Middle frontal gyrus (tissue), 1 donor: ENCODE measurements around the gene ANXA2.
"Not testable (repeated sequence)": the region's sequence is repeated elsewhere in the genome, so short reads cannot be mapped to it uniquely, and the experiment has no call there.

Experiments used
- DNase-seq: peaks from one replicate; pipeline ENCODE4 v3.0.0-alpha.2; 2015; ENCODE audit warnings: low spot score; ENCODE audit errors: extremely low spot score

ANXA2 gene

DNA sequence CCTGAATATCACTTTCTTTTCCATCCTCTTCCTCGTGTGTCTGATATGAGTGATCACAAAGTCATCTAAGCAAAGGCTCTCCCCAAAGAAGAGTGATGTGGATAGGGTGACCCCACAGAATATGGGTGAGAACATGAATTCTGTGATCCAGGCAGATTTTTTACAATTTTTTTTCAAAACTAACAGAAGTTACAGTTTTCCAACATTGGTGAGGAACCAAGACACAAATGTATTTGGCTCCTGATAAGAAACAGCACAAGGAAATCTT, 27.0 kb downstream of the ANXA2 start:
- DNase-seq: no peak

DNA sequence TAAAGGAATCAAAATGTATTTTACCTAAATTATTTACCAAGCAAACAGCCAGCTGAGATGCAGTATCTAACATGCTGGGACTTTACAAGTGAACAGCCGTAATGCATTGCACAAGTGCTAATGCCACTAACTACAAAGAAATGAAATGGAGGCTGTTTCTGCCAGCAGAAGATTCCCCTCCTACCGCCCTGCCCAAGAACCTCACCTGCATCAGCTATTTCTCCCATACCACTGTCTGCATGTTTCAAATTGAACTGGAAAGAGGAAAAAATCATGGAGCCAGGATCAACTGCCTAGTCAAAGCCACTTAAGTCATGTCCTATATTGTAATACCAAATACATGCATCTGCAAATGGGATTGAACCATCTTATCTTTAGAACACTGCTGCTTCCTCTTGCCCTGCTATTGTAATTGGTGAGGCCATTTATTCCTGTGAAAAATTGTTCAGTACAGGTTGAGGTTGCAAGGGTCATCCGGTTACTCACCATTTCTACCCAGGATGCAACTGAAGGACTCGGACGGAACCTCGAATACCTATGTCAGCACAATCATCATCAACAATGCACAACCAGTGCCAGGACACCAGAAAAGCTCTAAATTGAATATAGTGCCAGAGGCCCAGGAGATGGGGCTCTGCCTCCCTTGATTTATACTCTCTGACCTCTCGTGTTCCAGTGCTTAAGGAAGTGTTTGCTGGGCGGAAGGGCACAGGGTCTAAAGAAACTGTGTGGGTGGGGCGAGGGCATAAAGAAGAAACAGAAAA, 27.5 kb downstream of the ANXA2 start:
- no peak for DNase-seq

GRCh38 chr15:60369696-60370095, 28.1 kb downstream of the ANXA2 start:
- no peak for DNase-seq

GRCh38 chr15:60364612-60364924, 33.2 kb downstream of the ANXA2 start:
- no peak for DNase-seq

DNA sequence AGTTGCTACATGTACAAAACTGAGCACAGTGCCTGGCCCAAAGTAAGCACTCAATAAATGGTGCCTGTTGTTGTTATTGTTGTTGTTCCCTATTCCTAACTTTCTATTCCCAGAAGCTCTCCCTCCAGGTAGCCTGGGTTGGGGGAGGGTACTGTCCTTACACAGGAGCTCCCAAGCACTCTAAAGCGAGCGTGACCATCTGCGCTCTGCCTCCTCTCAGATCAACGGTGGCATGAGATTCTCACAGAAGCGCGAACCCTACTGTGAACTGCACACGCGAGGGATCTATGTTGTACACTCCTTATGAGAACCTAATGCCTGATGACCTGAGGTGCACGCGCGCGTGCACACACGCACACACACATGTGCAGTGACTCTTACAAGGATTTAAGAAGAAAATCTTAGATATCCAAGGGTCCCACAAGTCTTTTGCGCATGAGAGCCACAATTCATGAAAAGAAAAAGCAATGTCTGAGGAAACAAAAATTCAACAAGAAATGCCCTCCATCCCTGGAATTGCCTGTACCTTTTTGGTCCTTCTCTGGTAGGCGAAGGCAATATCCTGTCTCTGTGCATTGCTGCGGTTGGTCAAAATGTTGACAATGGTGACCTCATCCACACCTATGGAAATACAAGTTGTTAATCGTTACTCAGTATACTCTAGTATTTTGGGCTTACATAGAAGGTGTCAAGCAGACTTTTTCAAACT, 33.7 kb downstream of the ANXA2 start:
- DNase-seq: no peak

GRCh38 chr15:60363087-60363549, 34.7 kb downstream of the ANXA2 start:
- DNase-seq: no peak

DNA sequence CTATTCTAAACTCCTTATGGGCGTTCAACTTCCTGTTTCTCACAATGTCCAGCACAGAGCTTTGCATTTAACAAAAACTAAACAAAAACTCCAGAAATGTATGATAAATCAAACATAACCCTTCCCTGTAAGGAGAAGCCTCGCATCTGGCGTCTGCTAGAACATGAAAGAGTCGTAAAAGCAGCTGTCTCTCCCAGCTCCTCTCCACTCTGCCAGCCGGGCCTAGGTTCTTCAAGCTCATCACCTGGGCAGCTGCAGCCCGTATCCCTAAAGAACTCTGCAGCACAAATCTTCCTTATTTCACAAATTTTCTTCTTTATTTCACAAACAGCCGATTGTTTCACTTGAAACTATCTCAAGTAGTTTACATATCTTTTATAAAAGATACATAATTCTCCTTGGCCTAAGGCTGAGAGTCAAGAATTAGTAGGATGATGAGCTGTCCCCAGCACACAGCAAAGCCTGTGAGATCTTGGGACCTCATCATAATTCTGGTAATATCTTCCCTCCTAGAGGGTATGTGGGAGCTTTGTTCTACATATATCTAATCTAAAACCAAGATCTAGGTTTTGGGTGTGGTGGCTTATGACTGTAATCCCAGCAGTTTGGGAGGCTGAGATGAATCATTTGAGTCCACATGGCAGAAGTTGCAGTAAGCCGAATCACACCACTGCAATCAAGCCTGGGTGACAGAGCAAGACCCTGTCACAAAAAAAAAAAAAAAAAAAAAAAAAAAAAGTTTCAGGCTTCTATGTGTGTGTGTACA, 35.3 kb downstream of the ANXA2 start:
- no peak for DNase-seq

GRCh38 chr15:60359738-60360137, 38.0 kb downstream of the ANXA2 start:
- not testable (repeated sequence) for DNase-seq

GRCh38 chr15:60358935-60359682, 38.7 kb downstream of the ANXA2 start:
- no peak for DNase-seq

- DNase-seq: no peak
These were observed 41.0 kb downstream of the ANXA2 start for GRCh38 chr15:60356832-60357231.

DNA sequence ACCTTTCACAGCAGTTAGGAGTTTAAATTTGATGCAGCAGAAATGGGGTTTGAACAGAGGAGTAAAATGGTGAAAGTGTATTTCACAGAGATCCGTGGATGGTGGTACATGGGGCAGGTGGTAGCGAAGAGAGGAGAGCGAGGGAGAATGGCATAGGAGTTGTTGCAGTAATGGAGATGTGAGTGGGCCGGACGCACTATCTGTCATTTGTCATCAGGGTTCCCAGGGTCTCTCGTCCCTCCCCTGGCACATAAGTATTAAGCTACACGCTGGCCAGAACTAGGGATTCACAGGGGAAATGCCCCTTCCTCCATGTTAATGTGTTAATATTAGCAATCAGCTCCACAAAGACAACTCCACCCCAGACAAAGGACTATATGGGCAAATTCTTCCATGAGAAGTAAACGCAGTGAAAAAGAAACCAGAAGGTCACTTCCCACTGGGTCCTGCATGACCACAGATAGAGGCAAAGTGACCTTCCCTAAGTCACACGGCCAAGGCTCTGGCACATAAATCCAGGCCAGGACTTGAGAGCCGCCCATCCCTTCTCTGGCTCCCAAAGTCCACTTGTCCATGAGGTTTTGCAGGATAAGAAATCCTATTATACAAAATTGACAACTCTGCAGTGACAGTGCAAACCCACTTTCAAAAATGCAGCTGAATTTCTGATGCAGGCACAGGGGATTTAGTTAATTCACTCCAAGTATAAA, 42.5 kb downstream of the ANXA2 start:
- DNase-seq: no peak

GRCh38 chr15:60353245-60353920, 44.4 kb downstream of the ANXA2 start:
- no peak for DNase-seq

- no peak for DNase-seq
These were observed 45.3 kb downstream of the ANXA2 start for GRCh38 chr15:60352525-60352924.

DNA sequence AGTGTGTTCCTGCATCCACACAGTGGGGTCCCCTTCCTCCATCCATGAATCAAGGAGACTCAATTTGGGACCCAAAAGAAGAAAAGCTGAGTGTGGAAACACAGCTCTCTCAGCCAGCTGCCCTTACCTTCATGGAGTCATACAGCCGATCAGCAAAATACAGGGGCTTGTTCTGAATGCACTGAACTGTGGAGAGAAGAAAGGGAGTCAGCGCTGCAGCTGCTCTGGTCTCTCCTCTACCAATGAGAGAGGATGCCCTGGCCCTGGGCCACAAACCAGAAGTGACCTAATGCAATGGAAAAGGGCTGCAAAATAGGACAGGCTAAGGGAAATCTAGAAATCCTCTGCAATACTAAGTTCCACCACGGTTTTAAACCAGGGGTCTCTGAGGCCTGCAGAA, 46.7 kb downstream of the ANXA2 start:
- no peak for DNase-seq

- DNase-seq: no peak
These were observed 47.7 kb downstream of the ANXA2 start for GRCh38 chr15:60350108-60350507.

GRCh38 chr15:60349589-60349988, 48.2 kb downstream of the ANXA2 start:
- DNase-seq: no peak

DNA sequence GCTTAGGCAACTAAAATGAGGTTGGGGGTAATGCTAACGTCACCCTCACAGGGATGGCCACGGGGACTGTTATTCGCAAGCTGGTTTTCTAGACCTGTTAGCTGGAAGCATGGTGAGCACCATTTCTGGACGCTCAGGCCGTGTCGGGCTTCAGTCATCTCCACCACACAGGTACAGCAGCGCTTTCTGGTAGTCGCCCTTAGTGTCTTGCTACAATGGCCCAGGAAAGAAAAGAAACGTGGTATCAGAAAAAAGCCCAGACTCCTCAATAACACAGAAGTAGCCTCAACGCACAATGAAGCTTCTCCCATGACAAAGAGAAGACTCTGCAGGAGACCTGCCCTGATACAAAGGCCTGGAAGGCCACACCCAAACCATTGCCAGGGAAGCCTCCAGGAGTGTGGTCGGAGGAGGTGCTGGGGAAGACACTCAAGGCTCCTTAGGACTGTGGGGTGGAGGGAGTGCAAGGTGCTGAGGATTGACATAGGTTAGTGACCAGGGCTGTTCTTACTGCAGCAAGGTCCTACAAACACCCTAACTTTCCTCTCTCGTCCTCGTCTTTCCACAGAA, 50.2 kb downstream of the ANXA2 start:
- no peak for DNase-seq

DNA sequence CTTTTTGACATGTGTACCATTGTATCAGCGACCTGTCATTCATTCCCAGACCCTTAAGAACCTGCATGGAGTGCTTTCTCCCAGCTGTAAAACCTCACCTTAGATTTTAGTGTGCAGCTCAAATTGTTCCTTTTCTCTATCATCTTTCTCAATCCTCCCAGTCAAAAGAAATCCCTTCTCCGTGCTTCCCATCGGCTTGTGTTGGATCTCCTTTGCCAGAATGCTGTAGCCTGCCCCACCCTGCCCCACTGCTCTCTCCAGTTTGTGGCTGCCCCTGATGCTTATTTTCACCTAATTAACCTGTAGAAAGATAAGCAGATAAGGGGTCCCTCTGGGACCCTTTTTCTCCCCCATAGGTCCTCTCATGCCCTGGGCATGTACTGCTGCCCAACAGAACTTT, 51.1 kb downstream of the ANXA2 start:
- DNase-seq: no peak

DNA sequence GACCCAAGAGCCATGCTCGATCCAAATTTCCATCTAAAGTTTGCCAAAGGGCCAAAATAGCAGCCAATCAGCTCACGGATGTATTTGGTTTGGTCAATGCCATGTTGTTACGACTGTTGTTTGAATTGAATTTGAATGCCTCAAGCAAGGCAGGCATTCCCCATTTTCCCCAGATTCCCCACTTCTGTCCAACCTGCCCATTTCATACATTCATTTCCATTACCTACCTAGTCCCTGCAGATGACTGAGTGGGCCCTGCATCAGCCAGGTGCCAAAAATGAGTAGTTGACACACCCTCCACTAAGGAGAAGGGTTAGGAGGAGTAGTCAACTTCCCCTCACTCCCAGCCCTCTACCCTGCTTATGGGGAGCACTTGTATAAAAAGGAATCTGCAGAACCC, 51.7 kb downstream of the ANXA2 start:
- no peak for DNase-seq

DNA sequence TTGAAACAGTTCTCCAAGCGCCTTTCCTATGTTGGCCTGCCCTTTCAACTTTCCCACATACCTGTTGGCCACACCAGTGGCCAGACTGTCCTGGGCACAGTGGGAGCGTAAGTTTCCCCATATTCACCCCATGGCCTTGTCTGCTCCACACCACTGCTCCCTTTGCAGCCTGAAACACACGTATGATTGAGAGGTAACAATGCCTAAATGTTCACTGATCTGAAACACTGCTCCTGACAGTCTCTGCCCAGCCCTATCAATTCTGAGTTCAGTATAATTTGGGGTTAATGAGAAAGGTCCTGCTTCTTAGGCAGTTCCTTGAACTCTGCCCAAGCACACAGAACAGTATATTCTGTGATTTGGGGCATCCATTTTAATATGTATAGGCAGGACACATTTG, 52.2 kb downstream of the ANXA2 start:
- no peak for DNase-seq
